GM13976 (cell line): ENCODE results near the gene MAP2K5.

Experiments
- DNase-seq: peaks from one replicate; pipeline ENCODE4 v3.0.0; 2012; ENCODE audit warnings: low spot score
- CTCF ChIP-seq: IDR thresholded peaks from 2 replicates; pipeline ENCODE4 v1.5.1; 2012; ENCODE audit warnings: borderline replicate concordance, mild to moderate bottlenecking; ENCODE audit not compliant: insufficient read depth; ENCODE audit errors: extremely low read depth, missing control alignments, control extremely low read depth
- in situ Hi-C: fragments of 300-500 bp; cut with MboI; formaldehyde crosslinking; loops from one replicate; pipeline ENCODE4 v1.12.0; 2022; ENCODE audit warnings: low sequenced_read_pairs, mixed read lengths, inconsistent platforms; ENCODE audit not compliant: unreplicated experiment

Gene MAP2K5

GRCh38 chr15:67717776-67718175 is 175.3 kb downstream of the MAP2K5 start:
- no peak for TF ChIP-seq CTCF
- in situ Hi-C loops: no loop called here
- no peak for DNase-seq

- no peak for DNase-seq
- in situ Hi-C loops: no loop called here
- no peak for TF ChIP-seq CTCF
Measured at GRCh38 chr15:67719330-67719959, 176.9 kb downstream of the MAP2K5 start.

- no peak for DNase-seq
- in situ Hi-C loops: no loop called here
- no peak for TF ChIP-seq CTCF
Measured at GRCh38 chr15:67720556-67721175, 178.2 kb downstream of the MAP2K5 start.

- TF ChIP-seq CTCF: no peak
- DNase-seq: no peak
- in situ Hi-C loops: no loop called here
Measured at GRCh38 chr15:67722030-67722817, 179.7 kb downstream of the MAP2K5 start.

- DNase-seq: no peak
- in situ Hi-C loops: no loop called here
- TF ChIP-seq CTCF: no peak
Measured at GRCh38 chr15:67723294-67724024, 181.0 kb downstream of the MAP2K5 start.

GRCh38 chr15:67724691-67725375 is 182.3 kb downstream of the MAP2K5 start:
- in situ Hi-C loops: no loop called here
- no peak for TF ChIP-seq CTCF
- DNase-seq: no peak
